PC-3 (cell line): ENCODE data around the gene CIAO1. TPM values are rescaled to one million over a fixed set of nuclear protein-coding genes. Genes with fewer than 3 reads are reported as not detected.
A peak's percentile ranks its signal among the peaks of the same experiment; 100 is the strongest.

Experiments
- ATAC-seq: fragments of 200-7000 bp; cut with Tn5 transposase; 2 replicates; pipeline ENCODE4 v1.9.1; 2020; ENCODE audit warnings: mild to moderate bottlenecking, moderate library complexity
- BruUV-seq: library from RNA; stranded (reverse); fragments of 400-500 nt; replicated peaks from 2 replicates; lab custom pipeline; 2021; lab: Mats Ljungman, UMichigan
- CTCF ChIA-PET: fragments of 300-600 bp; sonication (Branson Sonifier 250); formaldehyde crosslinking; loops from one replicate; lab custom pipeline; 2022; ENCODE audit warnings: antibody characterized with exemption; lab: Charles Lee
- POLR2A ChIA-PET: fragments of 300-600 bp; sonication (Branson Sonifier 250); formaldehyde crosslinking; loops from one replicate; lab custom pipeline; 2022; ENCODE audit warnings: antibody characterized with exemption; ENCODE audit not compliant: unreplicated experiment; lab: Charles Lee
- DNase-seq: peaks from one replicate; pipeline ENCODE4 v3.0.0-alpha.2; 2015
- H2AFZ ChIP-seq: fragments of 300-600 bp; sonication (generic); 2 replicates; pipeline ENCODE4 v1.6.0; 2016; ENCODE audit warnings: antibody characterized with exemption, low read length
- H3F3A ChIP-seq: fragments of 300-600 bp; sonication (generic); one replicate; pipeline ENCODE4 v1.6.0; 2017; ENCODE audit warnings: antibody characterized with exemption, low read length, control low read depth, mild to moderate bottlenecking; ENCODE audit not compliant: unreplicated experiment
- H3K27ac ChIP-seq: fragments of 300-600 bp; sonication (generic); 2 replicates; pipeline ENCODE4 v1.5.1; 2016; ENCODE audit warnings: mild to moderate bottlenecking, low read length
- H3K27me3 ChIP-seq: fragments of 300-600 bp; sonication (generic); 2 replicates; pipeline ENCODE4 v1.6.1; 2016; ENCODE audit warnings: low read length, mixed read lengths
- H3K36me3 ChIP-seq: fragments of 300-600 bp; sonication (generic); 2 replicates; pipeline ENCODE4 v1.6.1; 2016; ENCODE audit warnings: low read depth, mixed run types, low read length, mixed read lengths
- H3K4me1 ChIP-seq: fragments of 300-600 bp; sonication (generic); 2 replicates; pipeline ENCODE4 v1.5.1; 2016; ENCODE audit warnings: low read length; ENCODE audit not compliant: insufficient read depth
- H3K4me2 ChIP-seq: fragments of 300-600 bp; sonication (generic); 2 replicates; pipeline ENCODE4 v1.6.0; 2016; ENCODE audit warnings: low read length
- H3K4me3 ChIP-seq: fragments of 300-600 bp; sonication (generic); 2 replicates; pipeline ENCODE4 v1.5.1; 2016; ENCODE audit warnings: mild to moderate bottlenecking, low read length, mixed read lengths
- H3K79me2 ChIP-seq: fragments of 300-600 bp; sonication (generic); 2 replicates; pipeline ENCODE4 v1.6.1; 2017; ENCODE audit warnings: low read length, mixed read lengths
- H3K9ac ChIP-seq: fragments of 300-600 bp; sonication (generic); 2 replicates; pipeline ENCODE4 v1.6.0; 2016; ENCODE audit warnings: mild to moderate bottlenecking, low read length
- H3K9me2 ChIP-seq: fragments of 300-600 bp; sonication (generic); replicated peaks from 2 replicates; pipeline ENCODE4 v1.6.1; 2016; ENCODE audit warnings: mixed run types, low read length, mixed read lengths
- H3K9me3 ChIP-seq: fragments of 300-600 bp; sonication (generic); 2 replicates; pipeline ENCODE4 v1.6.1; 2016; ENCODE audit warnings: low read length, mixed read lengths
- H4K20me1 ChIP-seq: fragments of 300-600 bp; sonication (generic); 2 replicates; pipeline ENCODE4 v1.6.1; 2016; ENCODE audit warnings: low read length, mixed read lengths
- CTCF ChIP-seq: fragments of 300-600 bp; sonication (generic); conservative IDR thresholded peaks from 2 replicates; pipeline ENCODE4 v1.5.1; 2017; ENCODE audit warnings: antibody characterized with exemption, low read depth, mild to moderate bottlenecking, low read length
- EZH2 ChIP-seq: fragments of 300-600 bp; sonication (generic); IDR thresholded peaks from one replicate; pipeline ENCODE4 v1.6.1; 2017; ENCODE audit warnings: antibody characterized with exemption, mild to moderate bottlenecking, low read length; ENCODE audit not compliant: unreplicated experiment
- EZH2phosphoT487 ChIP-seq: fragments of 300-600 bp; sonication (generic); IDR thresholded peaks from 2 replicates; pipeline ENCODE4 v1.6.1; 2018; ENCODE audit warnings: mild to moderate bottlenecking, antibody characterized with exemption, low read length, borderline replicate concordance
- intact Hi-C: fragments of 100-400 bp; cut with micrococcal nuclease; formaldehyde crosslinking; loops from 2 replicates; pipeline ENCODE4 v1.9.0; 2023
- total RNA-seq: library from RNA; depleted of rRNA; stranded (reverse); fragments of >200 nt; gene quantifications from 2 replicates; pipeline ENCODE4 v1.2.3, GENCODE V29; 2014; rRNA removed

Gene CIAO1
- total RNA-seq, 1 experiment from 2014 or later: 130 TPM

- TF ChIP-seq EZH2phosphoT487: no peak
- no peak for TF ChIP-seq CTCF
- TF ChIP-seq EZH2: no peak
- no peak overlapping the region for H3K27ac ChIP-seq
- DNase-seq (peak; percentile 44), ATAC-seq (peak; percentile 59)
- peaks cover 4% of the 10 kb centered on the region for H3F3A ChIP-seq
- H3K4me3 ChIP-seq: peak overlapping the region; percentile 81
- ChIA-PET POLR2A (interaction anchor here (0.5 to 0.6 kb wide), 2 partner anchors 185 to 190 kb away, joined by 3 read pairs; no protein-coding TSS in a partner anchor), CTCF (no interaction called here)
- intact Hi-C loops: no loop called here
- peak overlapping the region; percentile 97 for H2AFZ ChIP-seq
- H3K9me2 ChIP-seq: no peaks in the 10 kb centered on the region
- H3K27me3 ChIP-seq: peaks cover 11% of the 10 kb centered on the region; the same call in 1 of the 2 replicates
- BruUV-seq: no TSS peak
- H3K4me2 ChIP-seq: peak overlapping the region; percentile 98
- no peaks in the 10 kb centered on the region for H4K20me1 ChIP-seq
- peaks cover 22% of the 10 kb centered on the region for H3K4me1 ChIP-seq
- no peaks in the 10 kb centered on the region for H3K36me3 ChIP-seq
- no peaks in the 10 kb centered on the region for H3K79me2 ChIP-seq
- H3K9ac ChIP-seq: peak overlapping the region; percentile 27; the same call in 1 of the 2 replicates
- H3K9me3 ChIP-seq: no peaks in the 10 kb centered on the region
These were observed 55.0 kb downstream of the CIAO1 start for GRCh38 chr2:96320728-96321622.

Other genes starting within 250 kb of the CIAO1 start
- gene GPAT2, start 231.3 kb upstream of the CIAO1 start, total RNA-seq: not detected in 2 replicates
- gene ADRA2B, start 149.7 kb upstream of the CIAO1 start, total RNA-seq: 0.12 TPM in 1 of 2 replicates, not detected in the other
- gene ASTL, start 127.7 kb upstream of the CIAO1 start, total RNA-seq: not detected in 2 replicates
- gene DUSP2, start 120.8 kb upstream of the CIAO1 start, total RNA-seq: 6.9 and 16.7 TPM in 2 replicates
- gene STARD7, start 57.4 kb upstream of the CIAO1 start, total RNA-seq: 164 and 169 TPM in 2 replicates
- gene TMEM127, start 228 bp upstream of the CIAO1 start, total RNA-seq: 31.9 and 33.9 TPM in 2 replicates
- gene SNRNP200, start 39.3 kb downstream of the CIAO1 start, total RNA-seq: 77.8 and 124 TPM in 2 replicates
- gene ITPRIPL1, start 59.1 kb downstream of the CIAO1 start, total RNA-seq: not detected in 2 replicates
- gene NCAPH, start 69.5 kb downstream of the CIAO1 start, total RNA-seq: 85.5 and 89.6 TPM in 2 replicates
- gene NEURL3, start 239.1 kb downstream of the CIAO1 start, total RNA-seq: 0.18 and 0.40 TPM in 2 replicates